ENCODE measurements around the gene ENC1.

Gene ENC1

GRCh38 chr5:74641735-74642542, 1.4 kb upstream of the ENC1 start:
- H3K27me3 ChIP-seq (ENCODE audit: insufficient read depth, poor library complexity, severe bottlenecking): no peaks in the 10 kb centered on the region
- TF ChIP-seq CTCF (IDR thresholded peaks at IDR 0.05; ENCODE audit: insufficient read depth, low read length): no peak
- no peak for TF ChIP-seq POLR2AphosphoS5 (IDR thresholded peaks at IDR 0.05; ENCODE audit: low read depth)
- TF ChIP-seq GABPA (IDR thresholded peaks at IDR 0.05; ENCODE audit: low read depth): no peak
- no peak for TF ChIP-seq REST (IDR thresholded peaks at IDR 0.05; ENCODE audit: insufficient replicate concordance, low read depth)
- TF ChIP-seq SPI1 (IDR thresholded peaks at IDR 0.05; ENCODE audit: borderline replicate concordance, low read depth): no peak
- peak in 1 of 2 experiments; percentile 35 for DNase-seq (ENCODE audit: low read depth in 1 of 2, low spot score in 1 of 2)
- peak overlapping the region; percentile 66 for H3K4me3 ChIP-seq (replicated peaks; ENCODE audit: insufficient read depth, low read length)
- peak overlapping the region; percentile 53 for H3K27ac ChIP-seq (replicated peaks)

GRCh38 chr5:74640954-74641734, 616 bp upstream of the ENC1 start:
- peak overlapping the region; percentile 66 for H3K4me3 ChIP-seq (replicated peaks; ENCODE audit: insufficient read depth, low read length)
- peak overlapping the region; percentile 53 for H3K27ac ChIP-seq (replicated peaks)
- H3K27me3 ChIP-seq (ENCODE audit: insufficient read depth, poor library complexity, severe bottlenecking): no peaks in the 10 kb centered on the region
- peak; percentile 37 to 39 for DNase-seq (ENCODE audit: low read depth in 1 of 2, low spot score in 1 of 2)
- TF ChIP-seq REST (IDR thresholded peaks at IDR 0.05; ENCODE audit: insufficient replicate concordance, low read depth) (no peak), SPI1 (IDR thresholded peaks at IDR 0.05; ENCODE audit: borderline replicate concordance, low read depth) (no peak), GABPA (IDR thresholded peaks at IDR 0.05; ENCODE audit: low read depth) (no peak), POLR2AphosphoS5 (IDR thresholded peaks at IDR 0.05; ENCODE audit: low read depth) (no peak), CTCF (IDR thresholded peaks at IDR 0.05; ENCODE audit: insufficient read depth, low read length) (no peak)

DNA sequence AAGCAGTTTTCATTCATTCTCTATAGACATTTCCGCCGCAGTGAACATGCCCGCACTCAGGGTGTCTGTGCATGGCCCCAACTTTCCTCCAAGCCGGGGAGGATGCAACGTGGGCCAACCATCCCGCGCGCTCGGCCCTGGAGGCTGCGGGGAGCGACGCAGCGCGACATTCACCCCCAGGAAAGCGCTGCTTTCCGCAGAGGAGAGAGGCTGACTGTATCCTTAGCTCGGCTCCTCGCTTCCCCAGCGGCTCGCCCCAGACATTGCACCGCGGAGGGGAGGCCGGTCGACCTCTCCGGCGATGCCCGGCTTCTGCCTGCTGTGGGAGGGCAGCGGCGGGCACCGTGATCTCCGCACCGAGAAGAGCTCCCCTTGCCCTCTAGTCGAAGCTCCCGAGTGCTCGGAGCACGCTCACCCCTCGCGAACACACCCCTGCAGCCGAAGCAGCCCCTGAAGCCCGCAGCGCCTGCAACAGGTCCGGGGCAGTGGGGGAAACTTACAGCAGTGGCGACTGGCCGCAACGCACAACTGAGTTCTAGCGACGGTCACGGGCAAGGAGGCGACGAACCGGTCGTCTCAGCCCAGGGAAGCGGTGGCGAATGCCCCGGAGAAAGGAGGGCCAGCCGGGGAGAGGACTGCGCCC, 600 bp downstream of the ENC1 start:
- H3K27ac ChIP-seq (replicated peaks): peak overlapping the region; percentile 53
- H3K27me3 ChIP-seq (ENCODE audit: insufficient read depth, poor library complexity, severe bottlenecking): no peaks in the 10 kb centered on the region
- peak overlapping the region; percentile 66 for H3K4me3 ChIP-seq (replicated peaks; ENCODE audit: insufficient read depth, low read length)
- peak in 1 of 2 experiments; percentile 38 for DNase-seq (ENCODE audit: low read depth in 1 of 2, low spot score in 1 of 2)
- no peak for TF ChIP-seq REST (IDR thresholded peaks at IDR 0.05; ENCODE audit: insufficient replicate concordance, low read depth)
- TF ChIP-seq GABPA (IDR thresholded peaks at IDR 0.05; ENCODE audit: low read depth): no peak
- no peak for TF ChIP-seq CTCF (IDR thresholded peaks at IDR 0.05; ENCODE audit: insufficient read depth, low read length)
- TF ChIP-seq POLR2AphosphoS5 (IDR thresholded peaks at IDR 0.05; ENCODE audit: low read depth): no peak
- no peak for TF ChIP-seq SPI1 (IDR thresholded peaks at IDR 0.05; ENCODE audit: borderline replicate concordance, low read depth)
